Measurements from ENCODE around the gene C4orf36. TPM values are rescaled to one million over a fixed set of nuclear protein-coding genes. Genes with fewer than 3 reads are reported as not detected.
"Not testable (repeated sequence)": the region's sequence is repeated elsewhere in the genome, so short reads cannot be mapped to it uniquely, and the experiment has no call there.

The C4orf36 gene
- total RNA-seq, 2 experiments from 2014 or later = 0.44 TPM; not detected in 1

GRCh38 chr4:86878640-86879039 is 13.6 kb downstream of the C4orf36 start:
- DNase-seq = no peak
- no peak overlapping the region for H3K27ac Mint-ChIP-seq
- no peaks in the 10 kb centered on the region for H3K27me3 Mint-ChIP-seq (ENCODE audit: low read depth)
- no peaks in the 10 kb centered on the region for H3K4me1 Mint-ChIP-seq (ENCODE audit: low read depth)
- peaks cover 13% of the 10 kb centered on the region for H3K9me3 Mint-ChIP-seq
- intact Hi-C loops (cut with micrococcal nuclease) = no loop called here
- no peaks in the 10 kb centered on the region for H3K36me3 Mint-ChIP-seq (ENCODE audit: low read depth)
- H3K4me3 Mint-ChIP-seq = no peak overlapping the region
- CTCF ChIA-PET = interaction anchor here (0.8 to 0.9 kb wide), 2 partner anchors 383 to 386 kb away, joined by 3 to 4 read pairs; no protein-coding TSS in a partner anchor

GRCh38 chr4:86876894-86877685 is 15.1 kb downstream of the C4orf36 start:
- CTCF ChIA-PET = interaction anchor here (0.6 kb wide), 1 partner anchor 23 kb away, joined by 6 read pairs; no protein-coding TSS in a partner anchor
- Mint-ChIP-seq H3K36me3 (ENCODE audit: low read depth) (no peaks in the 10 kb centered on the region), H3K4me1 (ENCODE audit: low read depth) (no peaks in the 10 kb centered on the region), H3K27me3 (ENCODE audit: low read depth) (no peaks in the 10 kb centered on the region), H3K9me3 (peaks cover 13% of the 10 kb centered on the region), H3K27ac (no peak overlapping the region), H3K4me3 (no peak overlapping the region)
- intact Hi-C loops (cut with micrococcal nuclease) = no loop called here
- DNase-seq = no peak

- H3K36me3 Mint-ChIP-seq (ENCODE audit: low read depth); H3K27me3 Mint-ChIP-seq (ENCODE audit: low read depth); H3K27ac Mint-ChIP-seq; intact Hi-C loops (cut with micrococcal nuclease); H3K4me3 Mint-ChIP-seq; DNase-seq; CTCF ChIA-PET; H3K4me1 Mint-ChIP-seq (ENCODE audit: low read depth): not testable (repeated sequence)
- H3K9me3 Mint-ChIP-seq = peaks cover 13% of the 10 kb centered on the region
These were observed 16.8 kb downstream of the C4orf36 start for GRCh38 chr4:86875436-86875835.

- intact Hi-C loops (cut with micrococcal nuclease) = no loop called here
- Mint-ChIP-seq H3K4me3 (no peak overlapping the region), H3K27ac (no peak overlapping the region), H3K9me3 (peaks cover 2% of the 10 kb centered on the region), H3K4me1 (ENCODE audit: low read depth) (no peaks in the 10 kb centered on the region), H3K36me3 (ENCODE audit: low read depth) (no peaks in the 10 kb centered on the region), H3K27me3 (ENCODE audit: low read depth) (no peaks in the 10 kb centered on the region)
- DNase-seq = no peak
- CTCF ChIA-PET = interaction anchor here (0.6 kb wide), 1 partner anchor 338 kb away, joined by 3 read pairs; no protein-coding TSS in a partner anchor
These were observed 20.1 kb downstream of the C4orf36 start for GRCh38 chr4:86872135-86872534.

- no peaks in the 10 kb centered on the region for H3K27me3 Mint-ChIP-seq (ENCODE audit: low read depth)
- intact Hi-C loops (cut with micrococcal nuclease) = no loop called here
- no peak overlapping the region for H3K4me3 Mint-ChIP-seq
- DNase-seq = no peak
- H3K27ac Mint-ChIP-seq = no peak overlapping the region
- no peaks in the 10 kb centered on the region for H3K36me3 Mint-ChIP-seq (ENCODE audit: low read depth)
- peaks cover 2% of the 10 kb centered on the region for H3K9me3 Mint-ChIP-seq
- CTCF ChIA-PET = no interaction called here
- H3K4me1 Mint-ChIP-seq (ENCODE audit: low read depth) = no peaks in the 10 kb centered on the region
These were observed 21.7 kb downstream of the C4orf36 start for GRCh38 chr4:86870442-86871069.

- no peak for DNase-seq
- intact Hi-C loops (cut with micrococcal nuclease) = no loop called here
- Mint-ChIP-seq H3K27ac (no peak overlapping the region), H3K4me3 (no peak overlapping the region), H3K4me1 (ENCODE audit: low read depth) (no peaks in the 10 kb centered on the region), H3K9me3 (no peaks in the 10 kb centered on the region), H3K27me3 (ENCODE audit: low read depth) (peaks cover 1% of the 10 kb centered on the region), H3K36me3 (ENCODE audit: low read depth) (no peaks in the 10 kb centered on the region)
- CTCF ChIA-PET = no interaction called here
These were observed 34.7 kb downstream of the C4orf36 start for GRCh38 chr4:86857341-86858052.

GRCh38 chr4:86856896-86857295 is 35.3 kb downstream of the C4orf36 start:
- intact Hi-C loops (cut with micrococcal nuclease) = no loop called here
- CTCF ChIA-PET = no interaction called here
- no peak overlapping the region for H3K4me3 Mint-ChIP-seq
- no peak for DNase-seq
- H3K27me3 Mint-ChIP-seq (ENCODE audit: low read depth) = peaks cover 1% of the 10 kb centered on the region
- H3K9me3 Mint-ChIP-seq = no peaks in the 10 kb centered on the region
- peak overlapping the region; percentile 16 for H3K27ac Mint-ChIP-seq
- no peaks in the 10 kb centered on the region for H3K36me3 Mint-ChIP-seq (ENCODE audit: low read depth)
- H3K4me1 Mint-ChIP-seq (ENCODE audit: low read depth) = no peaks in the 10 kb centered on the region

GRCh38 chr4:86855572-86855971 is 36.6 kb downstream of the C4orf36 start:
- H3K4me1 Mint-ChIP-seq (ENCODE audit: low read depth) = no peaks in the 10 kb centered on the region
- no peaks in the 10 kb centered on the region for H3K36me3 Mint-ChIP-seq (ENCODE audit: low read depth)
- no peak overlapping the region for H3K27ac Mint-ChIP-seq
- no peak for DNase-seq
- intact Hi-C loops (cut with micrococcal nuclease) = no loop called here
- CTCF ChIA-PET = no interaction called here
- H3K4me3 Mint-ChIP-seq = no peak overlapping the region
- H3K9me3 Mint-ChIP-seq = no peaks in the 10 kb centered on the region
- H3K27me3 Mint-ChIP-seq (ENCODE audit: low read depth) = no peaks in the 10 kb centered on the region

- intact Hi-C loops (cut with micrococcal nuclease) = no loop called here
- Mint-ChIP-seq H3K27me3 (ENCODE audit: low read depth) (no peaks in the 10 kb centered on the region), H3K9me3 (no peaks in the 10 kb centered on the region), H3K4me3 (no peak overlapping the region), H3K36me3 (ENCODE audit: low read depth) (no peaks in the 10 kb centered on the region), H3K4me1 (ENCODE audit: low read depth) (no peaks in the 10 kb centered on the region), H3K27ac (no peak overlapping the region)
- no peak for DNase-seq
- CTCF ChIA-PET = no interaction called here
These were observed 39.0 kb downstream of the C4orf36 start for GRCh38 chr4:86853209-86853608.

GRCh38 chr4:86848732-86849619 is 43.2 kb downstream of the C4orf36 start, which contains the start of gene SLC10A6:
SLC10A6 (minus strand) TSS chr4:86849384; CDS start chr4:86849115, 269 bp downstream.
- Mint-ChIP-seq H3K27ac (no peak within 1 kb of the TSS), H3K36me3 (ENCODE audit: low read depth) (no peaks in the 10 kb centered on the region)
- intact Hi-C loops (cut with micrococcal nuclease) = no loop called here

GRCh38 chr4:86848136-86848535 is 44.1 kb downstream of the C4orf36 start:
- intact Hi-C loops (cut with micrococcal nuclease) = no loop called here
- CTCF ChIA-PET = interaction anchor here (1.2 kb wide), 1 partner anchor 18 kb away, joined by 3 read pairs; no protein-coding TSS in a partner anchor
- no peaks in the 10 kb centered on the region for H3K36me3 Mint-ChIP-seq (ENCODE audit: low read depth)
- H3K27me3 Mint-ChIP-seq (ENCODE audit: low read depth) = no peaks in the 10 kb centered on the region
- DNase-seq = no peak
- no peaks in the 10 kb centered on the region for H3K4me1 Mint-ChIP-seq (ENCODE audit: low read depth)
- H3K9me3 Mint-ChIP-seq = no peaks in the 10 kb centered on the region
- no peak overlapping the region for H3K4me3 Mint-ChIP-seq
- no peak overlapping the region for H3K27ac Mint-ChIP-seq

More at GRCh38 chr4:86848732-86849619, 43.2 kb downstream of the C4orf36 start, which contains the start of gene SLC10A6:
- Mint-ChIP-seq H3K9me3 (no peaks in the 10 kb centered on the region), H3K4me3 (no peak within 1 kb of the TSS), H3K27me3 (ENCODE audit: low read depth) (no peaks in the 10 kb centered on the region), H3K4me1 (ENCODE audit: low read depth) (no peaks in the 10 kb centered on the region)
- CTCF ChIA-PET = interaction anchor here (1.2 kb wide), 1 partner anchor 19 kb away, joined by 3 read pairs; no protein-coding TSS in a partner anchor
- no peak for DNase-seq

All from activated naive CD4-positive, alpha-beta T cell treated with anti-CD3 and anti-CD28 coated beads for 36 hours (primary cell).